D721Med (cell line): ENCODE measurements around the gene DLK2.
A peak's percentile ranks its signal among the peaks of the same experiment; 100 is the strongest.

Source experiments
- DNase-seq: peaks from one replicate; pipeline ENCODE4 v3.0.0; 2011; ENCODE audit warnings: low spot score; ENCODE audit not compliant: insufficient read length
- FAIRE-seq: peaks from 2 replicates; lab custom pipeline; 2011; peaks lifted over from hg19 to GRCh38; lab: Jason Lieb, UNC
- CTCF ChIP-seq: IDR thresholded peaks from 2 replicates; pipeline ENCODE4 v1.5.1; 2012; ENCODE audit warnings: mild to moderate bottlenecking, control low read depth; ENCODE audit not compliant: insufficient read depth; ENCODE audit errors: missing control alignments

DLK2 gene

GRCh38 chr6:43497129-43497396 is 41.7 kb upstream of the DLK2 start:
- FAIRE-seq (no peak), DNase-seq (no peak)
- no peak for TF ChIP-seq CTCF

GRCh38 chr6:43496370-43497128 is 41.2 kb upstream of the DLK2 start:
- DNase-seq (peak; percentile 70), FAIRE-seq (no peak)
- peak; percentile 32 for TF ChIP-seq CTCF

- DNase-seq (no peak), FAIRE-seq (no peak)
- peak; percentile 4 for TF ChIP-seq CTCF
These were observed 40.1 kb upstream of the DLK2 start for GRCh38 chr6:43495409-43495941.

- FAIRE-seq (no peak), DNase-seq (no peak)
- no peak for TF ChIP-seq CTCF
These were observed 39.4 kb upstream of the DLK2 start for GRCh38 chr6:43494766-43495165.

- FAIRE-seq (no peak), DNase-seq (no peak)
- TF ChIP-seq CTCF: no peak
These were observed 39.0 kb upstream of the DLK2 start for GRCh38 chr6:43494321-43494720.

- no peak for TF ChIP-seq CTCF
- FAIRE-seq (no peak), DNase-seq (no peak)
These were observed 38.5 kb upstream of the DLK2 start for GRCh38 chr6:43493833-43494232.

GRCh38 chr6:43493230-43493629 is 37.9 kb upstream of the DLK2 start:
- DNase-seq (no peak), FAIRE-seq (no peak)
- TF ChIP-seq CTCF: no peak
